ENCODE data around the gene RIPOR1.

The RIPOR1 gene

DNA sequence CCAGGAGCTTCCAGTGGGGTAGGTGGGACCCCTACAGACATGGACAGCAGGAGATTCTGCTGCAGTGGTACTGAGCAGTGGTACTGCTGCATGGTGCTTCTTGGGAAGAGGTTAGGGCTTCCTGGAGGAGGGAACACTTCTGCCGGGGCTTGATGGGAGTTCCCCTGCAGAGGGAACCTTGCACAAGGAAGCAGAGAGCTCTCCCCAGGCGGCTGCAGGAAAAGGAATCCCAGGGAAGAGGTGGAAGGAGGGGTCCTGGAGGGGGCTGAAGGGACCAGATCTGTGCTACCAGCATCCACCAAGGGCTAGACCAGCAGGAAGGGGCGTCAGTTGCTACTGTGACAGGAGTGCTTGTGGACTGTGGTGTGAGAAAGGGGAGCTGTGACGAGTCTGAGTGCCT lies 10.6 kb downstream of the RIPOR1 start:
- no peak for DNase-seq

DNA sequence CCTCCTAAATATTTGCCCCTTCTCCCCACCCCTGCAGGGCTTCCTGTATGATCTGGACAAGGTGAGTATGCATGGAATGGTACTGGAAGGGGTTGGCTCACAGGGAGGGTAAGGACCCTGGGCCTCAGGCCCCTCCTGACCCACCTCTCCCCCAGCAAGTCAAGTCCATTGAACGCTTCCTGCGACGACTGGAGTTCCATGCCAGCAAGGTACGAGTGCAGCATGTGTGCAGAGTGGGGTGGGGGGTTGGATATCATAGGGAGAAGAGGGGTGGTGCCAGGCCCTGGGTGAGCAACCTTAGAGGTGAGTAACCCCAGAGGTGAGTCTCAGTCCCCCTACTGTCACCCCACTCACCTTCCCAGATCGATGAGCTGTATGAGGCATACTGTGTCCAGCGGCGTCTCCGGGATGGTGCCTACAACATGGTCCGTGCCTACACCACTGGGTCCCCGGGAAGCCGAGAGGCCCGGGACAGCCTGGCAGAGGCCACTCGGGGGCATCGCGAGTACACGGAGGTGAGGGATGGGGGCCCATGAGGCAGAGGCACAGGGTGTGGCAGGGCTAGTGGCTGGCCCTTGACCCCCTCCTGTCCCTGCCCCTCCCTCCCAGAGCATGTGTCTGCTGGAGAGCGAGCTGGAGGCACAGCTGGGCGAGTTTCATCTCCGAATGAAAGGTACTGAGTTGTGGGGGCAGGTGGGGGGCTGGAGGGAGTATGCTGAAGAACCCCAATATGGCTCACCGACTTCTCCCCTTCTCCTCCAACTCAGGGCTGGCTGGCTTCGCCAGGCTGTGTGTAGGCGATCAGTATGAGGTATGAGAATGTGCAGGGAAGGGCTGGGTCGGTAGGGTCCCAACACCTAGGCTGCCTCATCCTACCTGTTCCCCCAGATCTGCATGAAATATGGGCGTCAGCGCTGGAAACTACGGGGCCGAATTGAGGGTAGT lies 11.3 kb downstream of the RIPOR1 start:
- no peak for DNase-seq

DNA sequence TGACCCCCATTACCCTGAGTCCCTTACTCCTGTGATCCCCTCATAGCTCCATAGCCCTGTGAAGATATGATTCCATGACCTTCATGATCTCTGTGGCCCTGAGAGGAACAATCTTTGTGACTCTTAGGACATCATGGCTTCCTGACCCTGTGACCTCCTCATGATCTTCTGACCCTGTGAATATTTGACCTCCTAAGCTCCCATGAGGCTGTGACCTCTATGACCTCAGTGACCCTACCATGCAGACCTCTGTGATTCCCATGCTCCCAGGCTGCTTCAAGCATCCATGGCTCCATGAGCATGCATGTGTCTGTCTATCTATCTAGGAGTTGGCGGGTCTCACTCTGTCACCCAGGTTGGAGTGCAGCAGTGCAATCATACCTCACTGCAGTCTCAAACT lies 12.1 kb downstream of the RIPOR1 start:
- no peak for DNase-seq

- DNase-seq: no peak
Measured at GRCh38 chr16:67541391-67542263, 13.0 kb downstream of the RIPOR1 start.

DNA sequence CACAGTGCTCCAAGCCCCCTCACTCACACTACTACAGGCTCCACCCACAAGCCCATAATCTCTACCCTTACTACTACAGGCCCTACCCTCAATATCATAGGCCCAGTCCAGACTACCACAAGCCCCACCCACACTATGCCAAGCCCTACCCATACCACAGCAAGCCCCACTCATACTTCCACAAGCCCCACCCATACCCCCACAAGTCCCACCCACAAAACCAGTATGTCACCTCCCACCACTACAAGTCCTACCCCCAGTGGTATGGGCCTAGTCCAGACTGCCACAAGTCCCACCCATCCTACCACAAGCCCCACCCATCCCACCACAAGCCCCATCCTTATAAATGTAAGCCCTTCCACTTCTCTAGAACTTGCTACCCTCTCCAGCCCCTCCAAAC lies 13.8 kb downstream of the RIPOR1 start:
- peak; percentile 91 for DNase-seq

GRCh38 chr16:67543036-67543435 lies 14.4 kb downstream of the RIPOR1 start:
- DNase-seq: no peak

DNA sequence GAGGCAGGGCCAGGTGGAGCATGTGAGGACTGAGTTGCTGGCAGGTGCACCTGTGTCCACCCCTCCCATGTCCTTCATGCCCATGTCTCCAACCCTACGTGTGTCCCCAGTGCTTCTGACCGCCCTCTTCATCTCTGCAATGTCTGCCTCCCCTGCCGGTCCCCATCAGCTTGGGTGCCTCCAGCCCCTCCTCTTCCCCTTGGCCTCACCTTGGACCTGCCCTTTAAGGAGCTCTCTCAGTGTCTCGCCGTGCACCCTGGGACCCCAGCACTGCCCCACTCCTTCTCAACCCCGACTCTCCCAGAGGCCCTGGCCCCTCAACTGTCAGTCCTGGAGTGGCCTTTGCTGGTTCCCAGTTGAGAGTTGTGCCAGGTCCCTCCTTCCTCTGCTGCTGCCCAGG lies 15.0 kb downstream of the RIPOR1 start:
- no peak for DNase-seq

DNA sequence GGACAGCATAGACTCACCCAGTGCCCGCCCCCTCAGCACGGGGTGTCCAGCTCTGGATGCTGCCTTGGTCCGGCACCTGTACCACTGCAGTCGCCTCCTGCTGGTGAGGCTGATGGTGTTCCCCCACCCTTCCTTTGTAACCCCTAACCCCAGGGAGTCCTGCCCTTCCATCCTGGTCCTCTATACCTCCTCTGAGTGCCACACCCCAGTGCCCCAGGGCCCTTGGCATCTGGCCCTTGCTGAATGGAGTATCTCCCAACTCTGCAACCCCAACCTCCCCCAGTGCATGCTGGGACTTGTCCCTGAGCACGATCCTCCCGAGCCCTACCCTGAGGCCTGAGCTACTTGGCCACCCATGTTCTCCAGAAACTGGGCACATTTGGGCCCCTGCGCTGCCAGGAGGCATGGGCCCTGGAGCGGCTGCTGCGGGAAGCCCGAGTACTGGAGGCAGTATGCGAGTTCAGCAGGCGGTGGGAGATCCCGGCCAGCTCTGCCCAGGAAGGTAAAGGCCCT lies 15.8 kb downstream of the RIPOR1 start:
- no peak for DNase-seq

DNA sequence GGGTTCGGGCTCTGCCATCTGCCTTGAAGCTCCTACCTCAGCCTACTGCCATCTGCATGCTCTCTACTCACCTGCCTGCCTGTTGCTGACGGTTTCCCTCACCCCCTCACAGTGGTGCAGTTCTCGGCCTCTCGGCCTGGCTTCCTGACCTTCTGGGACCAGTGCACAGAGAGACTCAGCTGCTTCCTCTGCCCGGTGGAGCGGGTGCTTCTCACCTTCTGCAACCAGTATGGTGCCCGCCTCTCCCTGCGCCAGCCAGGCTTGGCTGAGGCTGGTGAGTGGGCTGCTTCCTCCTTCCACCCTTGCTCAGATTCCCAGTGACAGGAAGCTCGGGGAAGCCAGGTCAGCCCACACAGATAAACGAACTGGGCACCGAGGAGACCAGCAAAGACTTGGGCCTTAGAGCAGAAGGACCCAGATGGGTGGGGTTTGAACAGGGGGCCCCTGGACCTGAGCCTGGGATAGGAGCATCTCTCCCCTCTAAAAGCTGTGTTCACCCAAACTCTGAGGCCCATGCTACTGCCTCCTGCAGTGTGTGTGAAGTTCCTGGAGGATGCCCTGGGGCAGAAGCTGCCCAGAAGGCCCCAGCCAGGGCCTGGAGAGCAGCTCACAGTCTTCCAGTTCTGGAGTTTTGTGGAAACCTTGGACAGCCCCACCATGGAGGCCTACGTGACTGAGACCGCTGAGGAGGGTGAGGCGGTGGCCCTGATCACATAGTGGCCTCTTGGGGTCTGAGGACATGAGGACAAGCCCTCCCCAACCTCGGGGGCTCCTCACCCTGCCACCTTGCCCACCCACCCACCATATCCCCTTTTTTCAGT lies 16.4 kb downstream of the RIPOR1 start:
- DNase-seq: no peak

- DNase-seq: no peak
Measured at GRCh38 chr16:67545665-67546024, 17.0 kb downstream of the RIPOR1 start.

DNA sequence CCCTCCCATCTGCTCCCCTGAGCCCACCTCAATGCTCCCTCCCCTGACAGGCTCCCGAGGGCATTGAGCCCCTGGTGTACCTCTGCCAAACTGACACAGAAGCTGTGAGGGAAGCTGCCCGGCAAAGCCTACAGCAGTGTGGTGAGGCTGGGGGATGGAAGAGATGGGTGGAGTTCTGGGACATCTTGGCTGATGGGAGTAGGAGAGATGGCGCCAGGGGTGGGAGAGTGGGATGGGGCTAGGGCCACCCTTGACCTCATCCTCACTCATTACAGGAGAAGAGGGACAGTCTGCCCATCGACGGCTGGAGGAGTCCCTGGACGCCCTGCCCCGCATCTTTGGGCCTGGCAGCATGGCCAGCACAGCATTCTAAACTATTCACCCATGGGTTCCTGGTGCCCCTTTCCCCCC lies 17.5 kb downstream of the RIPOR1 start:
- DNase-seq: no peak

GRCh38 chr16:67546761-67547422 lies 18.3 kb downstream of the RIPOR1 start:
- peak; percentile 69 for DNase-seq

GRCh38 chr16:67547423-67548264 lies 19.0 kb downstream of the RIPOR1 start:
- DNase-seq: peak; percentile 81

- DNase-seq: peak; percentile 44
Measured at GRCh38 chr16:67548265-67549126, 19.9 kb downstream of the RIPOR1 start.

DNA sequence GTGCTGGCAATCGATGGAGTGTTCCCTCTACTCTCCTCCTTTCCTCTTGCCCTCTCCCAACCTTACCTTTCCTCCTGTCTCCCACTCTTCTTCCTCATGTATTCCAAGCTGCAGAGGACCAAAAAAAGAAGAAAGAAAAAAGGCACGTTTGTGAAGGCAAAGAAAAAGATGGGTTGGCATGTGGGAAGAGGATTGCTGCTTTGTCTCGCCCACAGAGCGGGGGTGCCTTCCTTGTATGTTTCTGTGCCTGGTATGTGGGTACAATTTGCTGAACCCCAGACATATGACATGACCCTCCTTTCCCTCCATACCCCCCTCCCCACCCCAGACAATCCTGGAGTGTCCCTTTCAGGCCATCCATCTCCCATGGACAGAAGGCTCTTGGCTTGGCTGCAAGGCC lies 20.6 kb downstream of the RIPOR1 start:
- no peak for DNase-seq

DNA sequence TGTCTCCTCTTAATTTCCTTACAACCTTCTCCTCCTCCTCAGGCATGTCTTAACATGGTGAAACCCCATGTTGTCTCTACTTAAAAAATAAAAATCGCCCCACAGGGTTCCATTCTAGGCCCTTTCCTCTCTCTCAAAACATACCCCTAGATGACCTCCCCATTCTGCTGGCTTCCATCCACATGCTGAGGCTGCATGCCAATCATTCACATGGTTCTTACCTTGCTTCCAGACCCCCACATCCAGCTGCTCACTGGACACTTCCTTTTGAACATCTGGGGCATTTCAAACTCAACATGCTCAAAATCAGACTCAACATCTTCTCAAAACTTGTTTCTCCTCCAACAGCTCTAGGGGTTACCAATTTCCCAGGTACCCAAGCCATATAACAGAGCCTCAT lies 21.3 kb downstream of the RIPOR1 start:
- no peak for DNase-seq

GRCh38 chr16:67551091-67551490 lies 22.5 kb downstream of the RIPOR1 start:
- DNase-seq: no peak

DNA sequence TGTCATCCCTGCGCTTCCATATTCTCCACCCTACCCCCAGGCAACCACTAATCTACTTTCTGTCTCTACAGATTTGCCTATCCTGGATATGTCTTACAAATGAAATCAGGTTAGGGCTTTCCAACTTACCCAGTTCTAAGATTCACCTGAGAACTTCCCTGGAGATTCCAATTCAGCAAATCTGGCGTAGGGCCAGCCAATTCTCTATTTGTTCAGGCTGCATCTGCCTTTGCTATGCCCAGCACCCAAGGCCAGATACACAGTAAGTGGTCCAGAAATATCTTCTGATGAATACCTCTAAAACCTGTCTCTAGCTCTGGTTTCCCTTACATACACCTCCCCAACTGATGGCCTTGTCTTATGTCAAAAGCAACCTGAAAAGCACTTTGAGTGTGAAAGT lies 23.3 kb downstream of the RIPOR1 start:
- no peak for DNase-seq

GRCh38 chr16:67552476-67552875 lies 23.8 kb downstream of the RIPOR1 start:
- DNase-seq: no peak

DNA sequence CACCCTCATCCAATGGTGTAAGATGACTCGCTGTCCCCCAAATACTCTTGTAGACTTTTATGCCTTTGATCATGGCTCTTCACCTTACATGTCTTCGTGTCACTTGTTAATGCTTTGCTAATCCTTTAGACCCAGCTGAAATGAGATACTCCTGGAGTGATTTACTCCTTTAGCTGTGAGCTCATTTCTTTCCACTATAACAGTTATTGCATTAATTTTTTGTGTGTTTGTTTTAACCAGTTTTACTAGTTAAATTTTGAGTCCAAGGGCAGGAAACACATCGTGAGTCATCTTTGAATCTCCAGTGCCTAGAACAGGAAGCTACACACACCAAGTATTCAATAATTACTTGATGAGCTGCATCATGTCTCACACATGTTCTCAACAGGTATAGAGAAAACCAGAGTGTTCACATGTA lies 27.2 kb downstream of the RIPOR1 start:
- no peak for DNase-seq

Measured in CD4-positive, alpha-beta T cell treated with Interleukin-15 for 1 hour (primary cell).